Trophoblast cell (in vitro differentiated cells and primary cell): Measurements from ENCODE around the gene CACNG8.
A peak's percentile ranks its signal among the peaks of the same experiment; 100 is the strongest.

ENCODE experiments used
- DNase-seq, 2 donors: peaks; one replicate each; pipeline ENCODE4 v3.0.0-alpha.2; 2016
- H2AFZ ChIP-seq: 2 replicates; pipeline ENCODE4 v1.6.1; 2013; ENCODE audit warnings: low read length, moderate library complexity, mild to moderate bottlenecking; ENCODE audit not compliant: insufficient read depth, poor library complexity
- H2AK5ac ChIP-seq: 2 replicates; pipeline ENCODE4 v1.6.1; 2013; ENCODE audit warnings: mild to moderate bottlenecking, low read length
- H2BK120ac ChIP-seq: 2 replicates; pipeline ENCODE4 v1.6.1; 2013; ENCODE audit warnings: low read length, mild to moderate bottlenecking, moderate library complexity; ENCODE audit not compliant: insufficient read depth, poor library complexity
- H2BK12ac ChIP-seq: 2 replicates; pipeline ENCODE4 v1.6.1; 2013; ENCODE audit warnings: mild to moderate bottlenecking, low read length, moderate library complexity
- H2BK5ac ChIP-seq: 2 replicates; pipeline ENCODE4 v1.6.1; 2013; ENCODE audit warnings: low read length, low read depth, moderate library complexity, mild to moderate bottlenecking; ENCODE audit not compliant: poor library complexity
- H3K14ac ChIP-seq: 2 replicates; pipeline ENCODE4 v1.6.1; 2013; ENCODE audit warnings: mild to moderate bottlenecking, low read length
- H3K18ac ChIP-seq: 2 replicates; pipeline ENCODE4 v1.6.1; 2013; ENCODE audit warnings: mild to moderate bottlenecking, low read length
- H3K23ac ChIP-seq: 2 replicates; pipeline ENCODE4 v1.6.1; 2013; ENCODE audit warnings: low read length
- H3K27ac ChIP-seq: 2 replicates; pipeline ENCODE4 v1.5.1; 2013; ENCODE audit warnings: low read depth, mild to moderate bottlenecking, inconsistent platforms, low read length, moderate library complexity
- H3K27me3 ChIP-seq: 2 replicates; pipeline ENCODE4 v1.6.1; 2013; ENCODE audit warnings: inconsistent platforms, mild to moderate bottlenecking, low read length, moderate library complexity; ENCODE audit not compliant: insufficient read depth
- H3K36me3 ChIP-seq, 2 experiments: 1 replicate in 1 of 2; 2 replicates in 1 of 2; pipeline ENCODE4 v1.6.1; 2013; ENCODE audit warnings: low read length in 2 of 2, mild to moderate bottlenecking in 2 of 2, moderate library complexity in 1 of 2; ENCODE audit not compliant: insufficient read depth in 2 of 2, control insufficient read depth in 1 of 2
- H3K4ac ChIP-seq: 2 replicates; pipeline ENCODE4 v1.6.1; 2013; ENCODE audit warnings: low read depth, mild to moderate bottlenecking, low read length, moderate library complexity
- H3K4me1 ChIP-seq, 2 experiments: 1 replicate in 1 of 2; 2 replicates in 1 of 2; pipeline ENCODE4 v1.6.1; 2013; ENCODE audit warnings: low read length in 2 of 2, mild to moderate bottlenecking in 2 of 2, moderate library complexity in 1 of 2; ENCODE audit not compliant: insufficient read depth in 2 of 2, control insufficient read depth in 1 of 2
- H3K4me2 ChIP-seq: 2 replicates; pipeline ENCODE4 v1.6.1; 2013; ENCODE audit warnings: inconsistent platforms, mild to moderate bottlenecking, low read length, moderate library complexity
- H3K4me3 ChIP-seq: 2 replicates; pipeline ENCODE4 v1.5.1; 2013; ENCODE audit warnings: mild to moderate bottlenecking, low read depth, low read length, inconsistent platforms
- H3K79me1 ChIP-seq: one replicate; pipeline ENCODE4 v1.6.1; 2013; ENCODE audit warnings: low read length
- H3K79me2 ChIP-seq: 2 replicates; pipeline ENCODE4 v1.6.1; 2013; ENCODE audit warnings: low read length, mild to moderate bottlenecking; ENCODE audit not compliant: control insufficient read depth, insufficient read depth, poor library complexity
- H3K9ac ChIP-seq: 2 replicates; pipeline ENCODE4 v1.6.1; 2013; ENCODE audit warnings: mild to moderate bottlenecking, low read length
- H3K9me3 ChIP-seq: 2 replicates; pipeline ENCODE4 v1.6.1; 2013; ENCODE audit warnings: low read depth, mild to moderate bottlenecking, control low read depth, inconsistent platforms, low read length; ENCODE audit not compliant: insufficient read depth
- H4K12ac ChIP-seq: 2 replicates; pipeline ENCODE4 v1.6.1; 2013; ENCODE audit warnings: low read depth, mild to moderate bottlenecking, low read length, moderate library complexity
- H4K8ac ChIP-seq: 2 replicates; pipeline ENCODE4 v1.6.1; 2013; ENCODE audit warnings: low read depth, mild to moderate bottlenecking, low read length, moderate library complexity
- H4K91ac ChIP-seq: one replicate; pipeline ENCODE4 v1.6.1; 2013; ENCODE audit warnings: low read depth, mild to moderate bottlenecking, low read length, moderate library complexity
- WGBS: extraction: QIAGEN DNeasy Blood & Tissue Kit; methylation state at CpG from one replicate; pipeline ENCODE4 v1.1.7; 2013; ENCODE audit warnings: missing lambda C conversion rate; ENCODE audit not compliant: insufficient read length, insufficient coverage; ENCODE audit errors: extremely low coverage; 5-methylcytosine and 5-hydroxymethylcytosine counted together

The CACNG8 gene

DNA sequence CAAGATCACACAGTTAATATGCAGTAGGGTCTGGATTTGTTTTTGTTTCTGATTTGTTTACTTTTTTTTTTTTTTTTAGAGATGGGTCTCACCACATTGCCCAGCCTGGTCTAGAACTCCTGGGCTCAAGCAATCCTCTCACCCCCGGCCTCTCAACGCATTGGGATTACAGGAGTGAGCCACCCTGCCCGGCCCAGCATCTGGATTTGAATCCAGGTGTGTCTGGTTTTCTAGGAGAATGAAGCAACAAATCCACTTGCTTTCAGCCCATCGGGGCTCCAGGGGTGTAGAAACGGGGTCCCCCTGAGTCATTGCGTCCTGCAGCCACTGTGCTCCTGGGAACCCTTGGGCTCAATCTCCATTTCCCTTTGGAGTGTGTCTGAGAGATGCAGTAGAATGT lies 6.6 kb downstream of the CACNG8 start:
- no peak for DNase-seq
- H3K4me2 ChIP-seq: no peak overlapping the region
- no peaks in the 10 kb centered on the region for H3K79me2 ChIP-seq
- H2AFZ ChIP-seq: no peak overlapping the region
- H2AK5ac ChIP-seq: no peak overlapping the region
- no peaks in the 10 kb centered on the region for H3K79me1 ChIP-seq
- no peak overlapping the region for H3K4me3 ChIP-seq
- H3K9ac ChIP-seq: no peak overlapping the region
- no peaks in the 10 kb centered on the region for H3K4me1 ChIP-seq
- H3K4ac ChIP-seq: no peak overlapping the region
- no peak overlapping the region for H4K12ac ChIP-seq
- no peaks in the 10 kb centered on the region for H3K27me3 ChIP-seq
- no peaks in the 10 kb centered on the region for H3K36me3 ChIP-seq
- WGBS: no CpG with 5 or more reads among the region's 6 CpGs
- H3K27ac ChIP-seq: no peak overlapping the region
- no peak overlapping the region for H2BK120ac ChIP-seq
- no peak overlapping the region for H3K18ac ChIP-seq
- no peak overlapping the region for H4K8ac ChIP-seq
- no peak overlapping the region for H3K14ac ChIP-seq
- H4K91ac ChIP-seq: no peak overlapping the region
- H3K23ac ChIP-seq: no peak overlapping the region
- H2BK5ac ChIP-seq: no peak overlapping the region
- no peaks in the 10 kb centered on the region for H3K9me3 ChIP-seq
- H2BK12ac ChIP-seq: no peak overlapping the region

GRCh38 chr19:53971673-53972072 lies 8.9 kb downstream of the CACNG8 start:
- no peak overlapping the region for H2BK12ac ChIP-seq
- H2BK5ac ChIP-seq: no peak overlapping the region
- no peak overlapping the region for H3K14ac ChIP-seq
- no peak overlapping the region for H2AFZ ChIP-seq
- no peak overlapping the region for H3K4me2 ChIP-seq
- no peak overlapping the region for H3K9ac ChIP-seq
- H3K79me1 ChIP-seq: no peaks in the 10 kb centered on the region
- WGBS: no CpG with 5 or more reads among the region's 10 CpGs
- no peaks in the 10 kb centered on the region for H3K36me3 ChIP-seq
- H3K4me1 ChIP-seq: no peaks in the 10 kb centered on the region
- H3K18ac ChIP-seq: no peak overlapping the region
- no peak overlapping the region for H4K12ac ChIP-seq
- no peak overlapping the region for H3K4ac ChIP-seq
- no peaks in the 10 kb centered on the region for H3K79me2 ChIP-seq
- no peaks in the 10 kb centered on the region for H3K9me3 ChIP-seq
- H4K91ac ChIP-seq: no peak overlapping the region
- no peak overlapping the region for H2AK5ac ChIP-seq
- H3K23ac ChIP-seq: no peak overlapping the region
- H2BK120ac ChIP-seq: no peak overlapping the region
- H3K27me3 ChIP-seq: no peaks in the 10 kb centered on the region
- no peak overlapping the region for H3K4me3 ChIP-seq
- H4K8ac ChIP-seq: no peak overlapping the region
- DNase-seq: peak in 1 of 2 donors; percentile 11
- H3K27ac ChIP-seq: no peak overlapping the region

DNA sequence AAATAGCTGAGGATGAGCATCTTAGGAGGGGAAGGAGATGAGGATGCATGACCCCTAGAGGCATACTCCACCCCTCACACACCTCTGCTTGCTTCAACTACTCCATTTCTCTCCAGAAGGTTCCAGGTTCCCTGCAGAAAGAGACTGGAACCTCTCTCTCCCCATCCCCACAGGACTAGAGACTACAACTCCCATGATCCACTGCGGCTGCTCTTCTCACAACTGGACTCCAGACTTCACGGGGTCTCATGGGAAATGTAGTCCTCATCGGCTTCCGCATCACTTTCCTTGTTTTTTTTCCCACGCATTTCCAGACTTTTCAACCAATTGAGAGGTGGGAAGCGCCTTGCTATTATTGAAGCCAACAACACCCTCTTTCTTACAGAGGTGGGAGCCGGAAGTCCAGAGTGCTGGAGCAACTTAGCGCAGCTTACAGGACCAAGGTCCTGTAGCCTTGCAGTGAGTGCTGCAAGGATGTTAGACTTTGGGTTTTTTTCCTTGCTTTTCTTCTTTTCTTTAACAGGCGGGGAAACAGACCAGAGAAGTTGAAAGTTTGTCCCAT lies 14.8 kb downstream of the CACNG8 start:
- Histone ChIP-seq H3K9me3 (peaks cover 15% of the 10 kb centered on the region), H2AK5ac (no peak overlapping the region), H3K4ac (no peak overlapping the region), H2BK12ac (no peak overlapping the region), H3K14ac (no peak overlapping the region), H3K9ac (no peak overlapping the region), H4K91ac (no peak overlapping the region), H3K79me1 (peaks cover 3% of the 10 kb centered on the region), H3K23ac (no peak overlapping the region), H2BK5ac (no peak overlapping the region), H3K27ac (no peak overlapping the region), H3K18ac (no peak overlapping the region), H3K4me3 (no peak overlapping the region), H4K12ac (peak overlapping the region; percentile 55), H3K27me3 (peaks cover 22% of the 10 kb centered on the region), H3K4me2 (peak overlapping the region; percentile 70), H3K79me2 (no peaks in the 10 kb centered on the region), H2AFZ (peak overlapping the region; percentile 96), H3K36me3 (no peaks in the 10 kb centered on the region), H4K8ac (peak overlapping the region; percentile 66), H3K4me1 (peaks cover 9 to 12% of the 10 kb centered on the region in 2 experiments), H2BK120ac (no peak overlapping the region)
- WGBS: no CpG with 5 or more reads among the region's 9 CpGs
- peak; percentile 43 to 85 for DNase-seq

DNA sequence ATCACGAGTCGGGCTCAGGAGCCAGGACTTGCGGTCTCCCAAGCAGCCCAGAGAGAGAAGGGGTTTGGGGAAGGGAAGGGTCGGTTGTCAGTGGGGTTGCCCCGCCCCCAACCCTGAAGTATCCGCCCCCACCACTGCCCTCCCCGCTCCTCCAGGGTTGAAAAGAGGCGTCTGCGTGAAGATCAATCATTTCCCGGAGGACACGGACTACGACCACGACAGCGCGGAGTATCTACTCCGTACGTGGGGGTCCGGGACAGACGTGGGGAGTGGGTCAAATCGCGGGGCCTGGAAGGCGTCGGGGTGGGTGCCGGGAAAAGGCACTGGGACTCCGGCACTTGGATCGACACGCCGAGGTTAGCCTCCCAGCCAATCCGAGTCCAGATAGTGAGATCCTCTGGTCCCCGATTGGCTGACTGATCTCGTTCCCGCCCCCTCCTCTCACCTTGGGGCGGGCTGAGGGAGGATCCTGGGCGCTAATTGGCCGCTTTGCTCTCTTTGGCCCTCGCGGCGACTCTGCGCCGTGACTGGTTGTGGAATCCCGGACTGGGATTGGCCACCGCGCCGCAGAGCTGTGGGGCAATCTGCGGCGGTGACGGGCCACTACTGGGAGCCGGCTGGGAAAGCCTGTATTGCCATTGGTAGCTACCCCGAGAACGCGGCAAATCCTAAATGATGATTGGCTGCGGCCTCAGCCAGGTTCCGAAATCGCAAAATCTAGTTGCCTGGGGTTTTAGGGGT lies 15.4 kb downstream of the CACNG8 start:
- no peak overlapping the region for H2BK120ac ChIP-seq
- WGBS: no CpG with 5 or more reads among the region's 54 CpGs
- peak overlapping the region; percentile 96 for H2AFZ ChIP-seq
- H3K4ac ChIP-seq: no peak overlapping the region
- peaks cover 3% of the 10 kb centered on the region for H3K79me1 ChIP-seq
- H3K36me3 ChIP-seq: no peaks in the 10 kb centered on the region
- H3K4me2 ChIP-seq: peak overlapping the region; percentile 70
- no peak overlapping the region for H3K27ac ChIP-seq
- H3K4me3 ChIP-seq: peak overlapping the region; percentile 64
- H2BK5ac ChIP-seq: no peak overlapping the region
- no peak overlapping the region for H3K23ac ChIP-seq
- H3K9me3 ChIP-seq: peaks cover 15% of the 10 kb centered on the region
- peak in 1 of 2 donors; percentile 23 for DNase-seq
- no peak overlapping the region for H2AK5ac ChIP-seq
- no peak overlapping the region for H3K14ac ChIP-seq
- no peak overlapping the region for H3K9ac ChIP-seq
- H4K8ac ChIP-seq: peak overlapping the region; percentile 66
- H3K79me2 ChIP-seq: no peaks in the 10 kb centered on the region
- H2BK12ac ChIP-seq: no peak overlapping the region
- H4K91ac ChIP-seq: no peak overlapping the region
- peaks cover 22% of the 10 kb centered on the region for H3K27me3 ChIP-seq
- H3K4me1 ChIP-seq: peaks cover 9 to 12% of the 10 kb centered on the region in 2 experiments
- no peak overlapping the region for H4K12ac ChIP-seq
- H3K18ac ChIP-seq: no peak overlapping the region
